ENCODE measurements around the gene AACS. TPM values are rescaled to one million over a fixed set of nuclear protein-coding genes. Genes with fewer than 3 reads are reported as not detected.

Gene AACS, protein sequence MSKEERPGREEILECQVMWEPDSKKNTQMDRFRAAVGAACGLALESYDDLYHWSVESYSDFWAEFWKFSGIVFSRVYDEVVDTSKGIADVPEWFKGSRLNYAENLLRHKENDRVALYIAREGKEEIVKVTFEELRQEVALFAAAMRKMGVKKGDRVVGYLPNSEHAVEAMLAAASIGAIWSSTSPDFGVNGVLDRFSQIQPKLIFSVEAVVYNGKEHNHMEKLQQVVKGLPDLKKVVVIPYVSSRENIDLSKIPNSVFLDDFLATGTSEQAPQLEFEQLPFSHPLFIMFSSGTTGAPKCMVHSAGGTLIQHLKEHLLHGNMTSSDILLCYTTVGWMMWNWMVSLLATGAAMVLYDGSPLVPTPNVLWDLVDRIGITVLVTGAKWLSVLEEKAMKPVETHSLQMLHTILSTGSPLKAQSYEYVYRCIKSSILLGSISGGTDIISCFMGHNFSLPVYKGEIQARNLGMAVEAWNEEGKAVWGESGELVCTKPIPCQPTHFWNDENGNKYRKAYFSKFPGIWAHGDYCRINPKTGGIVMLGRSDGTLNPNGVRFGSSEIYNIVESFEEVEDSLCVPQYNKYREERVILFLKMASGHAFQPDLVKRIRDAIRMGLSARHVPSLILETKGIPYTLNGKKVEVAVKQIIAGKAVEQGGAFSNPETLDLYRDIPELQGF
- 21.7 TPM for total RNA-seq
- long read RNA-seq, transcript AACS-201 (18 exons, 3,316 nt) = major isoform, 23 of 40 reads
- long read RNA-seq, partial matches to known transcripts = 6 of 40 reads
- long read RNA-seq, other reads (novel, unspliced or antisense) = 11 of 40 reads

DNA sequence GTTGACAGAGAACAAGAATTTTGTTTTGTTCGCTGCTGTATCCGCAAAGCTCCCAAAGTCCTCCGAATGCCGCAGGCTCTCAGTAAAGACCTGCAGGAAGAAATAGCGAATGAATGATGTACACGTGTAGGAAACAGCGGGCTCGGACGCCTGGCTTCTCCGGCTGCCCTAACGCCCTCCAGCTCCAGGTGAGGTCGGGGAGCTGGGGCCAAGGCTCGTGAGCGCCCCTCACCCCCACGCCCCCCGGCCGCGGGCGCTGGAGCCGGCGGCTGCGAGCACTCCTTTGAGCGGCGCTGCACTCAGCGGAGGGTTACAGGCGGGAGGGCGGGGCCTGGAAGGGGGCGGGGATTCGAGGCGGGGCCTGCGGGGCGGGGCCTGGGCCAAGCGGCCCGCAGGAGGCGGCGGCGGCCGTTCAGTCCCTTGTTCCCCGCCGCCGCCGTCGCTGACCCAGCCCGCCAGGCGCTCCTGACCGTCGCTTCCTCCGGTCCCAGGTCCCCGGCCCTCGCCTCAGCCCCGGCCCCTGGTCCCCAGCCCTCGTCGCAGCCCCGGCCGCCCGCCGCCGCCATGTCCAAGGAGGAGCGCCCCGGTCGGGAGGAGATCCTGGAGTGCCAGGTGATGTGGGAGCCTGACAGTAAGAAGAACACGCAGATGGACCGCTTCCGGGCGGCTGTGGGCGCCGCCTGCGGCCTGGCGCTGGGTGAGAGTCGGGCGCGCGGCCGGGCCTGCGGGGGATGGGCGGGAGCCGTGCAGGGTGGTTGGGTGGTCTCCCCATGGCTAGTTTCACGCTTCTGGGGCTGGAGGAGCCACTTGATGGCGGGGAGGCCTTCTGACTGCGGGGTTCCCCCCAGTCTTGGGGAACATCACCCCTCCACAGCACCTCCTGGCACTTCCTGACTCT lies at the start of gene AACS:
Gene AACS (plus strand): TSS at position 415 of the 898 bp plus-strand sequence. CDS start 150 bp downstream, at position 565.
- no peaks in the 10 kb centered on the region for H3K36me3 ChIP-seq
- peak; percentile 97 to 99 for ATAC-seq
- intact Hi-C loops (cut with DNase I) = no loop called here
- peak within 1 kb of the TSS; percentile 72 for H3K27ac ChIP-seq
- no peaks in the 10 kb centered on the region for H3K27me3 ChIP-seq (ENCODE audit: low read depth)
- no peaks in the 10 kb centered on the region for H3K9me3 ChIP-seq
- H3K4me1 ChIP-seq = peaks cover 15% of the 10 kb centered on the region
- DNase-seq = peak; percentile 83
- TF ChIP-seq CTCF (IDR thresholded peaks at IDR 0.05) = no peak
- H3K4me3 ChIP-seq = peak within 1 kb of the TSS; percentile 83

DNA sequence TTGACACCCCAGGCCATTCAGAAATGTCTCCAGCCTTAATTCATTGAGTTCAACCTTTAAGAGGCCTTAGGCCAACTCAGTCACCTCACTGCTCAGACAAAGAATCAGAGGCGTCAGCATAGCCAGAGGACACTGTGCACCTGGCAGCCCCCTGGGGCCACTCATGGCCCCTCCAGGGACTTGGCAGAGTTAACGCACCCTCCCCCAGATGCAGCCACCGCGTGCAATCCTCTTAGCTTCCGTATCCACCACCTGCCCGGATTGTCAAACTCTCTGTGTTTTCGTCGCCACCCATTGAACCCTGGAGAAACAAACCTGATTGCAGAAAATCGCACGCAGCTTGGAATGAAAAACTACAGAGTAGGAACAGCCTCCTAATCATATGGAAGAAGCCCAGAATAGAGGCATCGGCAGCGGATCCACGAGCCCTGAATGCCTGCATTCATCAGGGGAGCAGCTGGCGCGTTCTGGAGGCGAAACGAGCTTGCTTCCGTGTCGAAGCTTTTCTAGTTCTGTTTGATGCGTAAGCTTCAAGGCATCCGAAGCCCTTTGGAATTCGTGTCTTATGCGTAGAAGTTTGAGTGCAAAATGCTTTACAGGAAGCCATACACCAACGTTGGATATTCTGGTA lies 49.4 kb upstream of the AACS start:
- no peak overlapping the region for H3K27ac ChIP-seq
- no peak overlapping the region for H3K4me3 ChIP-seq
- no peak for DNase-seq
- ATAC-seq = no peak
- no peaks in the 10 kb centered on the region for H3K27me3 ChIP-seq (ENCODE audit: low read depth)
- TF ChIP-seq CTCF (IDR thresholded peaks at IDR 0.05) = no peak
- no peaks in the 10 kb centered on the region for H3K9me3 ChIP-seq
- peaks cover 19% of the 10 kb centered on the region for H3K36me3 ChIP-seq
- intact Hi-C loops (cut with DNase I) = no loop called here
- no peaks in the 10 kb centered on the region for H3K4me1 ChIP-seq

- ATAC-seq = no peak
- Histone ChIP-seq H3K9me3 (no peaks in the 10 kb centered on the region), H3K4me1 (no peaks in the 10 kb centered on the region), H3K36me3 (peaks cover 16% of the 10 kb centered on the region), H3K27ac (no peak overlapping the region), H3K4me3 (no peak overlapping the region), H3K27me3 (ENCODE audit: low read depth) (no peaks in the 10 kb centered on the region)
- intact Hi-C loops (cut with DNase I) = no loop called here
- no peak for TF ChIP-seq CTCF (IDR thresholded peaks at IDR 0.05)
- DNase-seq = no peak
These were observed 47.4 kb upstream of the AACS start for GRCh38 chr12:125017801-125018200.

- TF ChIP-seq CTCF (IDR thresholded peaks at IDR 0.05) = no peak
- DNase-seq (no peak), ATAC-seq (no peak)
- H3K9me3 ChIP-seq = no peaks in the 10 kb centered on the region
- no peak overlapping the region for H3K4me3 ChIP-seq
- H3K27me3 ChIP-seq (ENCODE audit: low read depth) = no peaks in the 10 kb centered on the region
- no peaks in the 10 kb centered on the region for H3K4me1 ChIP-seq
- intact Hi-C loops (cut with DNase I) = no loop called here
- no peak overlapping the region for H3K27ac ChIP-seq
- H3K36me3 ChIP-seq = peaks cover 10% of the 10 kb centered on the region
These were observed 46.9 kb upstream of the AACS start for GRCh38 chr12:125018356-125018755.

DNA sequence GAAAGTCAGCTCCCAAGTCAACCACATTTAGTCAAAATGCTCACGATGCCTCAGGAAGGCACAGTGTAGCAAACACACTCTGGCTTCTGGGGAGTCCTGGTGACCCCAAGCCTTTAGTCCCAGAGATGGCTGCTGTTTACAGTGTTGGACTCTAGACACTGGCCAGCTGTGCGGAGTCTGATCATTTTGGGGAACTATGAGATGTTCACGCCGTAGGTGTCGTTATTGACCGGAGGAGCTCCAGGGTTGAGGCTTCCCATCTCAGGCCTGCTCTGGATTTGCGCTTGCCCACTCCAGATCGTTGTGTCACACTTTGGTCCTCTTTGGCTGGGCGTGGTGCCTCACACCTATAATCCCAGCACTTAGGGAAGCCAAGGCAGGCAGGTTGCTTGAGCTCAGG lies 44.1 kb upstream of the AACS start:
- no peak for TF ChIP-seq CTCF (IDR thresholded peaks at IDR 0.05)
- intact Hi-C loops (cut with DNase I) = no loop called here
- no peaks in the 10 kb centered on the region for H3K27me3 ChIP-seq (ENCODE audit: low read depth)
- no peak for DNase-seq
- no peak overlapping the region for H3K4me3 ChIP-seq
- no peaks in the 10 kb centered on the region for H3K9me3 ChIP-seq
- H3K36me3 ChIP-seq = no peaks in the 10 kb centered on the region
- H3K27ac ChIP-seq = no peak overlapping the region
- ATAC-seq = no peak
- no peaks in the 10 kb centered on the region for H3K4me1 ChIP-seq
